Stimulated activated CD8-positive, alpha-beta memory T cell treated with anti-CD3 and anti-CD28 coated beads, Interleukin-12 subunit alpha, Interleukin-12 subunit beta, amount 100 ng/mL, for 24 hours (primary cell): ENCODE measurements around the gene ITPR1.

ENCODE experiments used
- DNase-seq: peaks from one replicate; pipeline ENCODE4 v3.0.0-alpha.2; 2020; ENCODE audit errors: extremely low read depth

Gene ITPR1

GRCh38 chr3:4812591-4812990, 319.4 kb downstream of the ITPR1 start:
- no peak for DNase-seq

- DNase-seq: no peak
Measured at GRCh38 chr3:4813909-4814304, 320.8 kb downstream of the ITPR1 start.

DNA sequence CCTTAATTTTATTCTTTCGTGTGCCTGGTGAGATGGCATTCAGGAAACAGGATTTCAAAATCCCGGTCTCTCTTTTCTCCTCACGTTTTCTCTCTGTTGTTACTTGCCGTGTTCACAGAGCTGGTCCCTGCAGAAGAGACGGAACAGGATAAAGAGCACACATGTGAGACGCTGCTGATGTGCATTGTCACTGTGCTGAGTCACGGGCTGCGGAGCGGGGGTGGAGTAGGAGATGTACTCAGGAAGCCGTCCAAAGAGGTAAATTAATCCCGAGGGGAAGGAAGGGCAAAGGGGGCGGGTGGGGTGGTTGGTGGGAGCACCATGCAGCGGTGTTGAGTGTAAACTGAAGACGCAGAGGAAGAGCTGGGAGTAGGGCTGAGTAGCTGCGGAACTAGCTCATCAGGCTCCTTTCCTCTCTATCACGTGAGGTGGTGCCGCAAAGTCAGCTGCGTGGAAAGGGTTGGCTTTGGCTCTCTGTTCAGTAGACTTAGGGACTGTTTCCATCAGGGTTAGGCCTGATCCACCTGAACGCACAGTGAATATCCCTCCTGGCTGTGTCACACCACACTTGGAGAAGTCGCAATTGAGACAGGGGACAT, 321.3 kb downstream of the ITPR1 start:
- DNase-seq: no peak

DNA sequence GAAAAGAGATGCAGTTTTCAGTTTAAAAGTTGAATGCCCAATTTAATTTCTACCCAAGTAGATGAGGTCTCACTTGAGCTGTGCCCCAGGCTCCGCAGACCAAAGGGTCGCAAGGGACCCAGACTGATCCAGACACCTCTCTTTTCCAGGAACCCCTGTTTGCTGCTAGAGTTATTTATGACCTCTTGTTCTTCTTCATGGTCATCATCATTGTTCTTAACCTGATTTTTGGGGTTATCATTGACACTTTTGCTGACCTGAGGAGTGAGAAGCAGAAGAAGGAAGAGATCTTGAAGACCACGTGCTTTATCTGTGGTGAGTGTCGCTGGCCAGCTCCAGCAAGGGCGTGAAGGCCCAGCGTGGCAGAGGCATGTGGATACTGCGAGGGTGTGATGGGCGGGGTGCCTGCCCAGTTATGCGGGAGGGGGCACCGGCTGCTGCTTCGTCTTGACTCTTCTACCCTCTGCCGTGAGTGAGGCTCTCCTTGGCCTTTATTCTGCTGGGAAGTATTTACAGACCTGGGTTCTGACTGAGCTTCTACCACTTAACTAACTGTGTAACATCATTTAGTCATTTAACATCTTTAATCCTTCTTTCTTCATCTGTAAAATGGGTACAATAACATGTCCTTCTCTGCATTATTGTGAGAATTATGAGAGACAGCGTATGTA, 321.9 kb downstream of the ITPR1 start:
- DNase-seq: no peak

GRCh38 chr3:4816306-4816705, 323.2 kb downstream of the ITPR1 start:
- DNase-seq: no peak

GRCh38 chr3:4816718-4817117, 323.6 kb downstream of the ITPR1 start:
- DNase-seq: no peak

DNA sequence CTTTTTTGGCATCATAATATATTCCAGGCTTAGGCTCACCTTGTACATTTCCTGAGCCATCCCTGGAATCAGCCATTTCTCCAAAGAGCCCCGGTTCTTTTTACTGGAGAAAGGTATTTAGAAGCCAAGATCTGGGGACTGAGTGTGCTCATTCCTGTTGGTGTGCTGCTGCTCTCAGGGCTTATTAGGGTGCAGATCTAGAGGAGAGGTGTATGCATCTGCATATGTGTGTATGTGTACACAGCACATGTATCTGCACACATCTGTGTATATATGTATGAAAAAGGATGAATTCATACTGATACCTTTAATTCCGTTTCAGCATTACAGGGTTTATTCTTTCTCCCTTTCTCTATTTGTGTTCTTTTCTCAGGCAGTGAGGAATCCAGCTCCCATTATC, 324.0 kb downstream of the ITPR1 start:
- no peak for DNase-seq

- DNase-seq: no peak
Measured at GRCh38 chr3:4818164-4818563, 325.0 kb downstream of the ITPR1 start.

GRCh38 chr3:4818986-4819693, 326.0 kb downstream of the ITPR1 start:
- no peak for DNase-seq

DNA sequence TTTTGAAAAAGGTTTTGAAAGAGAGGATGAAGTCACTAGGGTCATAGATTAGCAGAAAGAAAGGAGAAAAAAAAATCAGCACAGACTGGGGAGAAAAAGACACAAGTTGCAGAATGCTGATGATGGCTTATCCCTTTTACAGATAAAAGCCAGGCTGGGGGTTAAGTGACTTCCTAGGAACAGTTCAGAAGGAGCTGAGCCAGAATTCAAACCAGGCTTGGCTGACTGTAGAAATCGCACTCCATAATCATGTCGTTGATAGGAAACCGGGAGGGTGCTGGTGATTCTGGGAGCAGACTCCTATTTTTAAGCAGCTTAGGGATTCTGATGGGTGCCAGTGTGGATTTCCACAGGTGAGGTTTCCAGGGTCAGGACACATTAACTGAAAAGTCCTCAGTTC, 326.6 kb downstream of the ITPR1 start:
- DNase-seq: no peak

- no peak for DNase-seq
Measured at GRCh38 chr3:4820296-4821121, 327.4 kb downstream of the ITPR1 start.

DNA sequence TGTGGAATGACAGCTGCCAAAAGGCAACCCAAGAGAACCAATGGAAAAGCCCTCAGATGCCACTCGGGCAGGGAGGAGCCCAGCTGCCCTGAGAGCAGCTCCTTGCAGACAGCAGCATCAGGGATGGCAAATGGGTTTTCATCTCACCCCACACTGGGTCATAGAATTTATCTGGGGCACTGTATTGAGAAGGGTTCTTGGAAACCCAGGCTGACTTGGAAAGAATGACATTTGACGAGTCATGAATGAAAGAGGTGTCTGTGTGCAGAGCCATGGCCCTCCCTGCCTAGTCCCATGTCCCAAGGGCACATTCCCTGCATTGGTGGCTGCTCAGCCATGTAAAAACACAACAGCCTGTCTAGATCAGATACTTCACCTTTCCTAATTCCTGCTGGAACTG, 328.2 kb downstream of the ITPR1 start:
- DNase-seq: no peak

- DNase-seq: no peak
Measured at GRCh38 chr3:4821975-4822374, 328.8 kb downstream of the ITPR1 start.

DNA sequence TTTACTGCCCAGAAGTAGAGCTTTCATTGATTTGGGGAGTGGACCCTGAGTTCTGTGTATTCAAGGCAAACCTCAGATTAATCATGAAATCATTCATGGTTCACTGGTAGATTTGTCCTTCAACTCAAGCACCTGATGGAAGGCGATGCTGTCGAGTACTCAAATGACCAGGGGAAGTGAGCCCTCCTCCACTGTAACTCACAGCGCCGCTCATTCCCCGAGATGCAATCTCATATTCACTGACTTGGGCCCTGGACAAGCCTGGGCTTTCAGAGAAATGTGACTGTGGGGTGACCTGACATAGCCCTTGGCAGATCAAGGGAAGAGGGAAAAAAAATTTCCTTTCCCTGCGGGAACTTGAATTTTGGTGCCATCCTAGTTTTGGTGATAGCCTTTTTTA, 329.4 kb downstream of the ITPR1 start:
- no peak for DNase-seq

DNA sequence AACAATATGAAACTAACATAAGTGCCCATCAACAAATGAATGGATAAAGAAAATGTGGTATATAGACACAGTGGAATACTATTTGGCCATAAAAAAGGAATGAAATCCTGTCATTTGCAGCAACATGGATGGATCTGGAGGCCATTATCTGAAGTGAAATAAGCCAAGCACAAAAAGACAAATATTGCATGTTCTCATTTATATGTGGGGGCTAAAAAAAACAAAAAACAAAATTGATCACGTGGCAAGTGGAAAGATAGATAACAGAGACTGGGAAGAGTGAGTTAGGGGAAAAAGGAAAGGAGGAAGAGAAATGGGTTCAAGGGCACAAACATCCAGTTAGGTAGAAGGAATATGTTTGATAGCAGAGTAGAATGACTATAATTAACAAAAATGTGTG, 330.2 kb downstream of the ITPR1 start:
- no peak for DNase-seq

DNA sequence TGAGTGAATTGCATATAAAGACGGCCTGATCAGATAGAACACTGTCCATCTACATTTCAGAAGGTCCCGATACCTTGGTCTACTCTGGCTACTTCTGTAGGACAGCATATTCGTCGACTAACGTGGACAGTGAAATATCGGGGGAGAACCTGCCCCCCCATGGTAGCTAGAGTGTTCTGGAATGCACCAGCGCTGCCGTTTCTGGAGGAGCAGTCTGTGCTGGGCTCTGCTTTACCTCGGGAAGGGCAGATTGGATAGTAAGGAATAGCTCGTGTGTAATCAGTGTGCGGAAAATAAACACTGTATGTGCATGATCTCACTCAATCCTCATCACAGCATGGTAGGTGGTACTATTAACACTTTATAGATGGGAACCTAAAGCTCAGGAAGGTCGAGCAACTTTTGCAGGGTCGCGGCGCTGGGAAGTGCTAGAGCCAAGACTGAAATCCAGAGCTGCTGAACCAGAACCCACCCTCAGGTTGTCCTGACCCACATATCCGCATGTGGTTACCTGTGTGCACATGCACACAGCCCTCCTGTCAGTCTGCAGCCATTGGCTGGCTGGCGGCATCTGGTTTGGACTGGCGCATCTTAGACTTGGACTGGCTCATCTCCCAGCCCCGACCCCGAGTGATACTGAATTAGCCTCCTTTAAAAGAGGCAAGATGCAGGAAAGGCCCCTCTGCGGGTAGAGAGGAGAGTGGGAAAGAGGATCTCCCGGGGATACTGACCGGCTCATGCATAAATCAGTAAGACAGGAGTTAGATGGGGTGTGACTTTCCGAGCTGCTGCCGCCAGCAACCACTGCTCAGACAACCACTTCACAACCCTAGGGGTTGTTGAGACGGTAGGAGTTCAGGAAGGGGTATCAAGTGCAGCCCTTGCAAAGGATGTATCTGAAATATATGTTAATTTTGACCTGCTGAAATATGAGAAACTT, 331.1 kb downstream of the ITPR1 start:
- no peak for DNase-seq

DNA sequence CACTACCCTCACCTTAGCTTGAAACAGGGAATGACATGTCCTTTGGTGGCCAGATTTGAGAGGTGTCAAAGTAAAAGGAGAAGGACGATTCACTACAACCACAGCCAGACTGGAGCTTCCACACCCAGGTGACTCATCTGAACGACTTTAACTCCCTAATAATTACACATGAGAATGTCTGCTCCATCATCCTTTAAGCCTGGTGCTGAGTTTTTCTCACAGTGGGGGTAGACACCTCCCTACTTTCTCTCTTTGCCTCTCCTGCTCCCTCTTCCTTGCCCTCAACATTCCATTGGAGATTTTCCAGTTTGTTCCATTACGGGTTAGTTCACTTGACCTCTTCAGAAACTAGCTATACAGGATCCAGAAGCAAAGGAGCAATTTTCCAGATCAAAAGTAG, 331.8 kb downstream of the ITPR1 start:
- no peak for DNase-seq

- no peak for DNase-seq
Measured at GRCh38 chr3:4825436-4826236, 332.5 kb downstream of the ITPR1 start.

DNA sequence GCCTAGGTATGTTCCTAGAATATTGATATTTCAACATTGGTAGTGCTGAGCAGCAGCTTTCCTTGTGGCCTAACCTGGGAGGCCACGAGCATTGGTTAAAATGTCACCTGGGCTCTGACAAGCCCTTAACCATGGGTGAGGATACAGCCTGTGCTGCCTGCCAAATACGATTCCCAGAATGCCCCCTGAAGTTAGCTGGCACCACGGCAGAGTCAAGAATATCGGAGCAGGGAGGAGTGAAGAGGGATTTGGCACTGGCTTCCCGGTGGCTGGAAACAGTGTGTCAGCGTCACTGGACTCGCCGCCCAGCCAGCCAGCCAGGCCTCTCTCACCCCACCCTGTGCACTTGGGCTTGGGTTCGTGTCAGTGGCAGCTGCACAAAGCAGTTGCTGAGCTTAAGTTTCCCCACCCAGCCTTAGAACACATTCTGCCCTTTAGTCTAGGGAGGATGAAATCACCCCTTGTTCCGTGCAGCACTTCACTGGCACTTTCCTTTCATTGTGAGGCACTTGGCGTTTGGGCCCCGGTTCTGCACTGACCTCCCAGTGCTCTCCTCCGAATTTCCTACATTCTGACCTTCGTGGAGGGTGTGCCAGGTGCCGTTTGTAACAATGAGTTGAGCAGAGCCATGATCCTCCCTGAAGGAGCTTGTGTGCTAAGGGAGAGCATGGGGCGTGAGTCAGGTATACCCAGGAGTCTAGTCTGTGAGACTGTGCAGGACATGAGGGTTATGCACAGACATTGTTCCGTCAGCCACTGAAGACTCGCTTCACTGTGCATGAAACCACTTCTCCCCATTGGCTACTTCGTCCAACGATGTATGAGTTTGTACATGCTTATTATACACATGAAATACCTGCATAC, 333.3 kb downstream of the ITPR1 start:
- no peak for DNase-seq

DNA sequence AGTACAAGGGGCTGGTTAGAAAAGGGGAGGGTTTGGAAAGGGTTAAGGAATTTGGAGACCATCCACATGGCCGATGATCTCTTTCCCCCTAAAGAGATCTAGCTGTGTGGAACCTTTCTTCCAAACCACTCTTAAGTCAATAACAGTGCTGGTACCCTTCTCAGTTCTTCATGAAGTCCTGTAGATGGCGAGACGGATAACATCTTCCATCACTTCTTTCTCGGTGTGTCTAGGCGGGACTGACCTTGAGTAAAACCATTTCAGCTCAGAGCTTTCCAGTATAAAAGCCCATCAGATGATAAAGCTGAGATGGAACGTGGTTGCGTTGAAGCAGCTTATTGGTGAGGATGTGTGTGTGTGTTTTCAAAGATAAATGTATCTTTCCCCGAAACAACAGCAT, 334.6 kb downstream of the ITPR1 start:
- DNase-seq: no peak
